ENCODE results near the gene BCORL1. TPM values are rescaled to one million over a fixed set of nuclear protein-coding genes. Genes with fewer than 3 reads are reported as not detected.

The BCORL1 gene
- total RNA-seq, 2 donors from 2014 or later: 3.0 to 4.4 TPM

DNA sequence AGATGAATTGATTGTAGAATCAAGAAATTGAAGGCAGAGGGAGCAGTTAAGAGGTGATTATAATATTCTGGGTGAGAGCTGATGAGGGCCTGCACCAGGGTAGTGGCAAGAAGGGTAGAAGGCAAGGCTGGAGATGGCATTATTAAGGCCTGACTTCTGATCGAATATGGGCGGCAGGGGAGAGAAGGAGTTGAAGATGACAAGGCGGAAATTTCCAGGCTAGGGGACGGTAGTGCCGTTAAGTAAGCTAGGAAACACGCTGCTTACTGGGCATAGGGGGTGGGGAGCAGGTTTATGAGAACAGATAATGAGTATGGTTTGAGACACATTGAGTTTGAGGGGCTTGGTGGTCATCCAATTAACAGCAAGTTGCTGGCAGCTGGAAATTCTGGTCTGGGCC lies 19.5 kb downstream of the BCORL1 start:
- Histone ChIP-seq H3K27me3 (no peaks in the 10 kb centered on the region), H3K9me3 (no peaks in the 10 kb centered on the region), H3K4me3 (no peak overlapping the region), H3K27ac (no peak overlapping the region), H3K4me1 (no peaks in the 10 kb centered on the region), H3K36me3 (replicated peaks in 1 of 2; ENCODE audit: insufficient read depth in 1 of 2, low read depth in 2 of 2) (no peaks in the 10 kb centered on the region)
- TF ChIP-seq, protein P1, sequence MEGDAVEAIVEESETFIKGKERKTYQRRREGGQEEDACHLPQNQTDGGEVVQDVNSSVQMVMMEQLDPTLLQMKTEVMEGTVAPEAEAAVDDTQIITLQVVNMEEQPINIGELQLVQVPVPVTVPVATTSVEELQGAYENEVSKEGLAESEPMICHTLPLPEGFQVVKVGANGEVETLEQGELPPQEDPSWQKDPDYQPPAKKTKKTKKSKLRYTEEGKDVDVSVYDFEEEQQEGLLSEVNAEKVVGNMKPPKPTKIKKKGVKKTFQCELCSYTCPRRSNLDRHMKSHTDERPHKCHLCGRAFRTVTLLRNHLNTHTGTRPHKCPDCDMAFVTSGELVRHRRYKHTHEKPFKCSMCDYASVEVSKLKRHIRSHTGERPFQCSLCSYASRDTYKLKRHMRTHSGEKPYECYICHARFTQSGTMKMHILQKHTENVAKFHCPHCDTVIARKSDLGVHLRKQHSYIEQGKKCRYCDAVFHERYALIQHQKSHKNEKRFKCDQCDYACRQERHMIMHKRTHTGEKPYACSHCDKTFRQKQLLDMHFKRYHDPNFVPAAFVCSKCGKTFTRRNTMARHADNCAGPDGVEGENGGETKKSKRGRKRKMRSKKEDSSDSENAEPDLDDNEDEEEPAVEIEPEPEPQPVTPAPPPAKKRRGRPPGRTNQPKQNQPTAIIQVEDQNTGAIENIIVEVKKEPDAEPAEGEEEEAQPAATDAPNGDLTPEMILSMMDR (IDR thresholded peaks at IDR 0.05): no peak
- no peak for TF ChIP-seq POLR2A (IDR thresholded peaks at IDR 0.05)
- intact Hi-C loops (cut with DNase I): no loop called here
- WGBS, 2 donors: 90 to 96% methylated on average over 6 of the region's 6 CpGs
- no peak for DNase-seq
- no peak for ATAC-seq

- no peaks in the 10 kb centered on the region for H3K9me3 ChIP-seq
- no peaks in the 10 kb centered on the region for H3K4me1 ChIP-seq
- no peak for DNase-seq
- H3K27ac ChIP-seq: no peak overlapping the region
- no peaks in the 10 kb centered on the region for H3K27me3 ChIP-seq
- no peak for TF ChIP-seq POLR2A (IDR thresholded peaks at IDR 0.05)
- TF ChIP-seq, protein P1 (IDR thresholded peaks at IDR 0.05): no peak
- intact Hi-C loops (cut with DNase I): no loop called here
- H3K36me3 ChIP-seq (replicated peaks in 1 of 2; ENCODE audit: insufficient read depth in 1 of 2, low read depth in 2 of 2): no peaks in the 10 kb centered on the region
- 43 to 50% methylated on average over 1 of the region's 1 CpG for WGBS, 2 donors
- H3K4me3 ChIP-seq: no peak overlapping the region
- no peak for ATAC-seq
Observed at GRCh38 chrX:130002541-130002940, 20.1 kb downstream of the BCORL1 start.

DNA sequence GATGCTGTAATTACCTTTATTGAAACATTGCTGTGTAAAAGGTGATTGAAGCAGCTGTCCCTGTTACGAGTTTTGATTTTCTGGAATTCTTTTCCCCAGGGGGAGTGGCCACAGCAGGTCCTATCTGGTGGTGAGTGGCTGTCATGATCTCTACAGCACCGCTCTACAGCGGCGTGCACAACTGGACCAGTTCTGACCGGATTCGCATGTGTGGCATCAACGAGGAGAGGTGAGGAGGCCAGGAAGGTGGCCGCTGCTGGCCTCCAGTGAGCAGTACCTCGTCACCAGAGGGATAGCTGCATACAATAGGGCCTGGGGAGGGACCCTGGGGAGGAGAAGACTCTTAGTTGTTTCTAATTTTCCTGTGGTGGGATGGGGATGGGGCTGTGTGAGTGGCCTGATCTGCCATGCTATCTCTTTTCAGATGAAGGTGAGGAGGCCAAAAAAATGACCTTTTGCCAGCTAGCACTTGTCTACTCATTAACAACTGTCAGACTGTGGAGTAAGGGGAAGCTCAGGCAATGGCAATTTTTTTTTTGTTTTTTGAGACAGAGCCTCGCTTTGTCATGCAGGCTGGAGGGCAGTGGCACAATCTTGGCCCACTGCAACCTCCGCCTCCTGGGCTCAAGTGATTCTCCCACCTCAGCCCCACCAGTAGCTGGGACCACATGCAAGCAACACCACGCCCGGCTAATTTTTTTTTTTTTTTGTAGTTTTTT lies 22.8 kb downstream of the BCORL1 start:
- intact Hi-C loops (cut with DNase I): no loop called here
- DNase-seq (no peak), ATAC-seq (no peak)
- H3K4me1 ChIP-seq: no peaks in the 10 kb centered on the region
- no peaks in the 10 kb centered on the region for H3K36me3 ChIP-seq (replicated peaks in 1 of 2; ENCODE audit: insufficient read depth in 1 of 2, low read depth in 2 of 2)
- 84 to 100% methylated on average over 4 to 10 of the region's 13 CpGs for WGBS, 2 donors
- H3K4me3 ChIP-seq: no peak overlapping the region
- no peak overlapping the region for H3K27ac ChIP-seq
- no peaks in the 10 kb centered on the region for H3K9me3 ChIP-seq
- no peak for TF ChIP-seq POLR2A (IDR thresholded peaks at IDR 0.05)
- TF ChIP-seq, protein P1 (IDR thresholded peaks at IDR 0.05): no peak
- no peaks in the 10 kb centered on the region for H3K27me3 ChIP-seq

DNA sequence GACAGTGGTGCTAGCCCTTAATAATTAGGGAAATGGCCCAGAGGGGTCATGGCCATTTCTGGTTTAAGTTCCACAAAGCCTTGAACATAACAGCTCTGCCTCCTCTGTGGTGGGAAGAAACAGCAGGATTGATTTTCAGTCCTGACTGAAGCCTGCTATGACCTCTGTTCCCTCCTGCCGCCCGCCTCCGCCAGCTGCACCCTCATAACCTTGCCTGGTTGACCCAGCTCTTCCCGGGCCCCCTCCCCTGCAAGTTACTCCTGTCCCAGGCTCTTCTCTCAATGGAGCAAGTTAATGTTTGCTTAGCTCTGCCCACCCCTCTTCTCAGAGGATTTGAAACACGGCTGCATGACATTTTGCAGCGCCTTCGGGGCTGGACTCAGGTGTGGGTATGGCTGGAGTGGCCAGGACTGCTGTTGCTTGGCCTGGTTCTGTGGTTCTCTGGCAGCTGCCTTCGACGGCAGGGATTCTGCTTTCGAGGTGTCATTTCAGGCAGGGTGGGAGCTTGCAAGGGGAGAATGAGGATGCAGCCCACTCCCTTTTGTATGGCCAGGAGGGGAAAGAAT lies 27.3 kb downstream of the BCORL1 start:
- intact Hi-C loops (cut with DNase I): no loop called here
- TF ChIP-seq, protein P1 (IDR thresholded peaks at IDR 0.05): no peak
- TF ChIP-seq POLR2A (IDR thresholded peaks at IDR 0.05): no peak
- no peak for ATAC-seq
- Histone ChIP-seq H3K4me3 (no peak overlapping the region), H3K27ac (no peak overlapping the region), H3K27me3 (no peaks in the 10 kb centered on the region), H3K9me3 (no peaks in the 10 kb centered on the region), H3K4me1 (no peaks in the 10 kb centered on the region), H3K36me3 (replicated peaks in 1 of 2; ENCODE audit: insufficient read depth in 1 of 2, low read depth in 2 of 2) (no peaks in the 10 kb centered on the region)
- DNase-seq: no peak
- 88 to 92% methylated on average over 7 to 8 of the region's 10 CpGs for WGBS, 2 donors

GRCh38 chrX:130012683-130013082 lies 30.2 kb downstream of the BCORL1 start:
- TF ChIP-seq POLR2A (IDR thresholded peaks at IDR 0.05): no peak
- TF ChIP-seq, protein P1 (IDR thresholded peaks at IDR 0.05): no peak

More at GRCh38 chrX:130012683-130013082, 30.2 kb downstream of the BCORL1 start:
- Histone ChIP-seq H3K27ac (no peak overlapping the region), H3K9me3 (no peaks in the 10 kb centered on the region), H3K4me3 (no peak overlapping the region), H3K27me3 (no peaks in the 10 kb centered on the region), H3K4me1 (no peaks in the 10 kb centered on the region), H3K36me3 (replicated peaks in 1 of 2; ENCODE audit: insufficient read depth in 1 of 2, low read depth in 2 of 2) (no peaks in the 10 kb centered on the region)
- DNase-seq (no peak), ATAC-seq (no peak)
- intact Hi-C loops (cut with DNase I): no loop called here
- 80 to 83% methylated on average over 2 to 6 of the region's 10 CpGs for WGBS, 2 donors

All from body of pancreas (tissue), 4 donors.